OCI-LY3 (cell line): ENCODE results near the gene VTCN1.
A peak's percentile ranks its signal among the peaks of the same experiment; 100 is the strongest.
"Not testable (repeated sequence)": the region's sequence is repeated elsewhere in the genome, so short reads cannot be mapped to it uniquely, and the experiment has no call there.

Experiments
- H2AFZ ChIP-seq: fragments of 200-600, 300-600 bp; shearing (Covaris generic); 2 replicates; pipeline ENCODE4 v1.6.0; 2014; ENCODE audit warnings: antibody characterized with exemption, low read depth, low read length
- H3K27ac ChIP-seq: fragments of 200-600, 300-600 bp; sonication (generic); 2 replicates; pipeline ENCODE4 v1.5.1; 2014; ENCODE audit warnings: mild to moderate bottlenecking, low read length, moderate library complexity, mixed read lengths
- H3K27me3 ChIP-seq: fragments of 200-600, 300-600 bp; sonication (generic); 2 replicates; pipeline ENCODE4 v1.6.1; 2014; ENCODE audit warnings: low read depth, low read length, mixed read lengths
- H3K36me3 ChIP-seq: fragments of 200-600, 300-600 bp; sonication (generic); replicated peaks from 2 replicates; pipeline ENCODE3; 2014; ENCODE audit warnings: low read depth, low read length, mixed read lengths
- H3K4me1 ChIP-seq: fragments of 300-600, 200-600 bp; sonication (generic); 2 replicates; pipeline ENCODE4 v1.6.1; 2014; ENCODE audit warnings: low read length, mixed read lengths
- H3K4me2 ChIP-seq: fragments of 200-600, 300-600 bp; sonication (generic); 2 replicates; pipeline ENCODE4 v1.6.1; 2014; ENCODE audit warnings: low read length, mixed read lengths
- H3K4me3 ChIP-seq: fragments of 300-600, 200-600 bp; sonication (generic); 2 replicates; pipeline ENCODE4 v1.5.1; 2014; ENCODE audit warnings: antibody characterized with exemption, mild to moderate bottlenecking, low read length, moderate library complexity
- H3K79me2 ChIP-seq: fragments of 300-600, 200-600 bp; shearing (Covaris generic); 2 replicates; pipeline ENCODE4 v1.6.1; 2014; ENCODE audit warnings: mild to moderate bottlenecking, low read length, mixed read lengths
- H3K9ac ChIP-seq: fragments of 300-600, 200-600 bp; shearing (Covaris generic); 2 replicates; pipeline ENCODE4 v1.6.0; 2014; ENCODE audit warnings: mild to moderate bottlenecking, low read length, moderate library complexity
- H3K9me3 ChIP-seq: fragments of 200-600, 300-600 bp; shearing (Covaris generic); 2 replicates; pipeline ENCODE4 v1.6.1; 2014; ENCODE audit warnings: low read length, mixed read lengths; ENCODE audit not compliant: insufficient read depth
- H4K20me1 ChIP-seq: fragments of 200-600, 300-600 bp; sonication (generic); 2 replicates; pipeline ENCODE4 v1.6.1; 2016; ENCODE audit warnings: low read length, mixed read lengths; ENCODE audit not compliant: insufficient read depth
- EZH2phosphoT487 ChIP-seq: fragments of 200-600 bp; shearing (Covaris generic); IDR thresholded peaks from 2 replicates; pipeline ENCODE4 v1.6.1; 2018; ENCODE audit warnings: antibody characterized with exemption, mixed run types, low read depth
- TF ChIP-seq, protein P1 (sequence below): fragments of 200-600, 300-600 bp; sonication (generic); IDR thresholded peaks from 2 replicates; pipeline ENCODE4 v1.5.1; 2014; ENCODE audit warnings: antibody characterized with exemption, low read length, low read depth

Gene VTCN1

DNA sequence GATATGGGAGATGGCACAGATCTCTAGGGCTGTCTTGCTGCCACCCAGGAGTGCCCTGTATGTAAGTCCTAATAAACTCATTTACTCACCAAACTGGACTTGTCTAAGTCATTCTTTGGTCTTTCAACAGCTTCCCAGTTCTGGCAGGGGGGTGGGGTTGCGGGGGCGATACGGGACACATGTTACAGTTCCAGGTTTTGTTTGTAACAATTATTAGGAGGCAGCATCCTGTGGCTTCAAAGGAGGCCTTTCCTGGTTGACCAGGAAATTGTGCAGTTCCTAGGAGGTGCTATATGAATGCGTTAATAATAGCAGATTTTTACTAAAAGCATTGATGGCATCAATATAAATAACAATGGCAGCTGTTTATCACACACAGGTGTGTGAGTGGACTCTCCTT, 46.5 kb downstream of the VTCN1 start:
- Histone ChIP-seq H3K27me3 (no peaks in the 10 kb centered on the region), H4K20me1 (no peaks in the 10 kb centered on the region), H3K4me1 (no peaks in the 10 kb centered on the region), H2AFZ (no peak overlapping the region), H3K4me3 (no peak overlapping the region), H3K27ac (no peak overlapping the region), H3K36me3 (no peaks in the 10 kb centered on the region), H3K9ac (no peak overlapping the region), H3K9me3 (no peaks in the 10 kb centered on the region), H3K4me2 (no peak overlapping the region), H3K79me2 (no peaks in the 10 kb centered on the region)
- TF ChIP-seq, protein P1, sequence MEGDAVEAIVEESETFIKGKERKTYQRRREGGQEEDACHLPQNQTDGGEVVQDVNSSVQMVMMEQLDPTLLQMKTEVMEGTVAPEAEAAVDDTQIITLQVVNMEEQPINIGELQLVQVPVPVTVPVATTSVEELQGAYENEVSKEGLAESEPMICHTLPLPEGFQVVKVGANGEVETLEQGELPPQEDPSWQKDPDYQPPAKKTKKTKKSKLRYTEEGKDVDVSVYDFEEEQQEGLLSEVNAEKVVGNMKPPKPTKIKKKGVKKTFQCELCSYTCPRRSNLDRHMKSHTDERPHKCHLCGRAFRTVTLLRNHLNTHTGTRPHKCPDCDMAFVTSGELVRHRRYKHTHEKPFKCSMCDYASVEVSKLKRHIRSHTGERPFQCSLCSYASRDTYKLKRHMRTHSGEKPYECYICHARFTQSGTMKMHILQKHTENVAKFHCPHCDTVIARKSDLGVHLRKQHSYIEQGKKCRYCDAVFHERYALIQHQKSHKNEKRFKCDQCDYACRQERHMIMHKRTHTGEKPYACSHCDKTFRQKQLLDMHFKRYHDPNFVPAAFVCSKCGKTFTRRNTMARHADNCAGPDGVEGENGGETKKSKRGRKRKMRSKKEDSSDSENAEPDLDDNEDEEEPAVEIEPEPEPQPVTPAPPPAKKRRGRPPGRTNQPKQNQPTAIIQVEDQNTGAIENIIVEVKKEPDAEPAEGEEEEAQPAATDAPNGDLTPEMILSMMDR, result no peak
- TF ChIP-seq EZH2phosphoT487, result no peak

DNA sequence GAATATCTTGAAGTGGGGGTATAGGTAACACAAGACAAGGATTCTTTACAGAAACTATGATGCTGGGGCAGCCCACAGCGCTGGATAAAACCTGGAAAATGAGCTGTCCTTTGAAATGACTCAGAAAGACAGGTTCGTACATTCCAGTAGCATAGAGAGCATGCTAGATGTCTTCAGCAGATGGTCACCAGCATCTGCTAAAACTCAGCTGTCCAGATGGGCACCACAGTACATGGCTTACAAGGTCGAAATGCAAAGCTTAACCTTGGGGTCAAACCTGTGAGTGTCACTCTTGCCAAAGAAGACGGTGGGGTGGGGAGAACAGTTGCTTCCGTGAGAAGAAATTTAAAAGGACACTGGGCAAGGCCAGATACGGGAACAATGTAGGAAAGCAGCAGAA, 47.9 kb downstream of the VTCN1 start:
- no peaks in the 10 kb centered on the region for H4K20me1 ChIP-seq
- no peaks in the 10 kb centered on the region for H3K36me3 ChIP-seq
- no peak overlapping the region for H3K27ac ChIP-seq
- H3K4me2 ChIP-seq, result no peak overlapping the region
- H3K27me3 ChIP-seq, result no peaks in the 10 kb centered on the region
- no peak overlapping the region for H2AFZ ChIP-seq
- no peak overlapping the region for H3K9ac ChIP-seq
- no peaks in the 10 kb centered on the region for H3K79me2 ChIP-seq
- no peak overlapping the region for H3K4me3 ChIP-seq
- TF ChIP-seq, protein P1, result no peak
- no peak for TF ChIP-seq EZH2phosphoT487
- H3K9me3 ChIP-seq, result no peaks in the 10 kb centered on the region
- H3K4me1 ChIP-seq, result no peaks in the 10 kb centered on the region

DNA sequence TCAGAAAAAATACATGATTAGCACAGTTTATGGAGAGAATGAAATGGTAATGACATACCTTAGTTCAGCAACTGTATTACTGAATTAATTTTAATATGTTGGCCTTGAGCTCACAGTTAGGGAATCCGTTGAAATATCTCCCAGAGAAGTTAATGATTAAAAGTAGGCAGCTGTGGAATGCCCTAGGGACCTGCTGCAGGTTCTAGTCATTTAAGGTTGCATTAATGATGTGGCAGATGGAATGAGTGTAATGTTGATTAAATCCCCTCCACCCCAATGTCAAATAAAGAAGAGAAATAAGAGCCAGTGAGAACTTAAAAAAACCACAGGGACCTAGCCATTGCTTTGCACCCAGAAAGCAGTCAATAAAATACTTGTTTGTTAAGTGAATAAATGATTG, 48.8 kb downstream of the VTCN1 start:
- H2AFZ ChIP-seq, result no peak overlapping the region
- no peak overlapping the region for H3K4me2 ChIP-seq
- H3K9me3 ChIP-seq, result no peaks in the 10 kb centered on the region
- H3K79me2 ChIP-seq, result no peaks in the 10 kb centered on the region
- no peaks in the 10 kb centered on the region for H4K20me1 ChIP-seq
- TF ChIP-seq, protein P1, result no peak
- no peak for TF ChIP-seq EZH2phosphoT487
- no peaks in the 10 kb centered on the region for H3K27me3 ChIP-seq
- H3K36me3 ChIP-seq, result no peaks in the 10 kb centered on the region
- H3K4me3 ChIP-seq, result no peak overlapping the region
- H3K4me1 ChIP-seq, result no peaks in the 10 kb centered on the region
- H3K27ac ChIP-seq, result no peak overlapping the region
- H3K9ac ChIP-seq, result no peak overlapping the region

DNA sequence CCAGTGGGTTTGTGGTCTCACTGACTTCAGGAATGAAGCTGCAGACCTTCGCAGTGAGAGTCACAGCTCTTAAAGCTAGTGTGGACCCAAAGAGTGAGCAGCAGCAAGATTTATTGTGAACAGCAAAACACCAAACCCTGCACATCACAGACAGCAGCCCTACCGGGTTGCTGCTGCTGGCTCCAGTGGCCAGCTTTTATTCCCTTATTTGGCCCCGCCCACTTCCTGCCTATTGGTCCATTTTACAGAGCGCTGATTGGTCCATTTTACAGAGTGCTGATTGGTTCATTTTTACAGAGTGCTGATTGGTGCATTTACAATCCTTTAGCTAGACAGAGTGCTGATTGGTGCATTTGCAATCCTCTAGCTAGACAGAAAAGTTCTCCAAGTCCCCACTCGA, 59.4 kb downstream of the VTCN1 start:
- H3K4me1 ChIP-seq, H3K27me3 ChIP-seq, H3K79me2 ChIP-seq, H3K36me3 ChIP-seq, H3K4me3 ChIP-seq, H3K27ac ChIP-seq, H3K4me2 ChIP-seq, H3K9ac ChIP-seq, H4K20me1 ChIP-seq, H3K9me3 ChIP-seq, H2AFZ ChIP-seq: not testable (repeated sequence)

DNA sequence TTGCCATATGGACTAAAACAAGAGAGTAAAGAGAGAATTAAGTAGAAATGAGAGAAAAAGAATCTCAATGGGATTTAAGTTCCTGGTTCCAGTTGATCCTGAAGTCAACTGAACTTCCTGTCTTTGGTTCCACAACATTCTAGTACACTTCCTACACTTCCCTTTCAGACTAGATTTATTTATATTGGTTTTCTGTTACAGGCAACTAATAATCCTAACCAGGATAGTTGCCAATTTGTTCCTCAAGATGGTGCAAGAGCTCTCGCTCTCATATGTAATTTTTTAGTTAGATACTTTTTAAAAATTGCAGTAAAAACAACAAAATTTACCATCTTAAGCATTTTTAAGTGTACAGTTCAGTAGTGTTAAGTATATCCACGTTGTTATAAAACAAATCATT, 60.4 kb downstream of the VTCN1 start:
- Histone ChIP-seq H2AFZ (no peak overlapping the region), H3K4me3 (no peak overlapping the region), H3K4me2 (no peak overlapping the region), H3K27me3 (peaks cover 9% of the 10 kb centered on the region; the same call in 1 of the 2 replicates), H3K27ac (no peak overlapping the region), H3K9me3 (no peaks in the 10 kb centered on the region), H3K9ac (no peak overlapping the region), H3K4me1 (no peaks in the 10 kb centered on the region), H4K20me1 (no peaks in the 10 kb centered on the region), H3K36me3 (no peaks in the 10 kb centered on the region), H3K79me2 (no peaks in the 10 kb centered on the region)
- no peak for TF ChIP-seq EZH2phosphoT487
- TF ChIP-seq, protein P1, result peak; percentile 9; the same call in 1 of the 2 replicates
